Activated naive CD4-positive, alpha-beta T cell treated with Interleukin-2 at 50 U/mL for 16 hours (primary cell): ENCODE data around the gene XRCC5.

Experiments
- DNase-seq: peaks from one replicate; pipeline ENCODE4 v3.0.0-alpha.2; 2020

XRCC5 gene

GRCh38 chr2:216161967-216162366 lies 52.8 kb downstream of the XRCC5 start:
- no peak for DNase-seq

GRCh38 chr2:216163518-216163917 lies 54.4 kb downstream of the XRCC5 start:
- DNase-seq, result no peak

- no peak for DNase-seq
These were observed 54.9 kb downstream of the XRCC5 start for GRCh38 chr2:216164087-216164486.

GRCh38 chr2:216164576-216164975 lies 55.4 kb downstream of the XRCC5 start:
- no peak for DNase-seq

- DNase-seq, result no peak
These were observed 56.6 kb downstream of the XRCC5 start for GRCh38 chr2:216165711-216166110.

GRCh38 chr2:216169087-216169486 lies 59.9 kb downstream of the XRCC5 start:
- no peak for DNase-seq

GRCh38 chr2:216170076-216170763 lies 61.1 kb downstream of the XRCC5 start:
- DNase-seq, result no peak

GRCh38 chr2:216171011-216171410 lies 61.9 kb downstream of the XRCC5 start:
- no peak for DNase-seq

- no peak for DNase-seq
These were observed 63.3 kb downstream of the XRCC5 start for GRCh38 chr2:216172493-216172892.

GRCh38 chr2:216179015-216179414 lies 69.9 kb downstream of the XRCC5 start:
- no peak for DNase-seq

- no peak for DNase-seq
These were observed 72.2 kb downstream of the XRCC5 start for GRCh38 chr2:216181351-216181750.

GRCh38 chr2:216181953-216182461 lies 72.9 kb downstream of the XRCC5 start:
- no peak for DNase-seq

- no peak for DNase-seq
These were observed 74.3 kb downstream of the XRCC5 start for GRCh38 chr2:216183462-216183861.

- no peak for DNase-seq
These were observed 79.4 kb downstream of the XRCC5 start for GRCh38 chr2:216188559-216188850.

- DNase-seq, result no peak
These were observed 79.8 kb downstream of the XRCC5 start for GRCh38 chr2:216188956-216189355.

- DNase-seq, result no peak
These were observed 80.3 kb downstream of the XRCC5 start for GRCh38 chr2:216189410-216189809.

GRCh38 chr2:216192181-216192580 lies 83.0 kb downstream of the XRCC5 start:
- DNase-seq, result no peak

- no peak for DNase-seq
These were observed 83.8 kb downstream of the XRCC5 start for GRCh38 chr2:216192931-216193330.

- no peak for DNase-seq
These were observed 84.9 kb downstream of the XRCC5 start for GRCh38 chr2:216194013-216194412.

- no peak for DNase-seq
These were observed 85.4 kb downstream of the XRCC5 start for GRCh38 chr2:216194561-216194960.

- peak; percentile 8 for DNase-seq
These were observed 86.4 kb downstream of the XRCC5 start for GRCh38 chr2:216195565-216196029.

GRCh38 chr2:216201692-216202306 lies 92.7 kb downstream of the XRCC5 start:
- no peak for DNase-seq

- DNase-seq, result no peak
These were observed 93.6 kb downstream of the XRCC5 start for GRCh38 chr2:216202626-216203250.

GRCh38 chr2:216205486-216205885 lies 96.3 kb downstream of the XRCC5 start:
- DNase-seq, result no peak
